A549 (cell line): Measurements from ENCODE around the gene PILRB.

Experiments
- EP300 ChIP-seq, 2 experiments: fragments of >200 bp; sonication (Bioruptor Twin); formaldehyde crosslinking; IDR thresholded peaks; 2 replicates in 1 of 2; 3 replicates in 1 of 2; pipeline ENCODE4 v1.6.1; 2016 to 2017
- TF ChIP-seq, protein P1 (sequence below): fragments of >200 bp; sonication (Bioruptor Twin); formaldehyde crosslinking; IDR thresholded peaks from 3 replicates; pipeline ENCODE4 v1.5.1; 2016
- TF ChIP-seq, protein P2 (sequence below): fragments of 200-600 bp; sonication (generic); IDR thresholded peaks from 2 replicates; pipeline ENCODE4 v1.6.1; 2016; ENCODE audit warnings: antibody characterized with exemption, mild to moderate bottlenecking, moderate library complexity

DNA sequence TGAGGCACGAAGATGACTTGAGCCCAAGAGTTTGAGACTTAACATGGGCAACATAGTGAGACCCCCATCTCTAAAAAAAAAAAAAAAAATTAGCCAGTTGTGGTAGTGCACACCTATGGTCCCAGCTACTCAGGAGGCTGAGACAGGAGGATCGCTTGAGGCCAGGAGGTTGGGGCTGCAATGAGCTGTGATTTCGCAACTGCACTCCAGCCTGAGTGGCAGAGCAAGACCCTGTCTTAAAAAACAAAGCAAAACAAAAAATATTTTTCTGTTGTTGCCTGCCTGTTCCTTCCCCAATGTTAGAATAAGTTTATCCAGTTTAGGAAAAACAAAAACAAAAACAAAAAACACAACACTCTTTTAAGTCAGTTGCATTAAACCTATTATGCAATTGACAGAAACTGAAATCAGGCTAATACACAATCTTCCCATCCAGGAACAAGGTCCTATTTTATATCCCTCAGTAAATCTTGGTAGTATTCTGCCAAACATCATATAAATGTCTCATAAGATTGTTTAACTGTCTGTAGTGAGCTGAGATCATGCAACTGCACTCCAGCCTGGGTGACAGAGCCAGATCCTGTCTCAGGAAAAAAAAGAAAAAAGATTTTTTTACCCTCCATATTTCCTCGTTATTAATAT, 20.3 kb downstream of the PILRB start:
- TF ChIP-seq, protein P1, sequence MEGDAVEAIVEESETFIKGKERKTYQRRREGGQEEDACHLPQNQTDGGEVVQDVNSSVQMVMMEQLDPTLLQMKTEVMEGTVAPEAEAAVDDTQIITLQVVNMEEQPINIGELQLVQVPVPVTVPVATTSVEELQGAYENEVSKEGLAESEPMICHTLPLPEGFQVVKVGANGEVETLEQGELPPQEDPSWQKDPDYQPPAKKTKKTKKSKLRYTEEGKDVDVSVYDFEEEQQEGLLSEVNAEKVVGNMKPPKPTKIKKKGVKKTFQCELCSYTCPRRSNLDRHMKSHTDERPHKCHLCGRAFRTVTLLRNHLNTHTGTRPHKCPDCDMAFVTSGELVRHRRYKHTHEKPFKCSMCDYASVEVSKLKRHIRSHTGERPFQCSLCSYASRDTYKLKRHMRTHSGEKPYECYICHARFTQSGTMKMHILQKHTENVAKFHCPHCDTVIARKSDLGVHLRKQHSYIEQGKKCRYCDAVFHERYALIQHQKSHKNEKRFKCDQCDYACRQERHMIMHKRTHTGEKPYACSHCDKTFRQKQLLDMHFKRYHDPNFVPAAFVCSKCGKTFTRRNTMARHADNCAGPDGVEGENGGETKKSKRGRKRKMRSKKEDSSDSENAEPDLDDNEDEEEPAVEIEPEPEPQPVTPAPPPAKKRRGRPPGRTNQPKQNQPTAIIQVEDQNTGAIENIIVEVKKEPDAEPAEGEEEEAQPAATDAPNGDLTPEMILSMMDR: no peak
- TF ChIP-seq, protein P2, sequence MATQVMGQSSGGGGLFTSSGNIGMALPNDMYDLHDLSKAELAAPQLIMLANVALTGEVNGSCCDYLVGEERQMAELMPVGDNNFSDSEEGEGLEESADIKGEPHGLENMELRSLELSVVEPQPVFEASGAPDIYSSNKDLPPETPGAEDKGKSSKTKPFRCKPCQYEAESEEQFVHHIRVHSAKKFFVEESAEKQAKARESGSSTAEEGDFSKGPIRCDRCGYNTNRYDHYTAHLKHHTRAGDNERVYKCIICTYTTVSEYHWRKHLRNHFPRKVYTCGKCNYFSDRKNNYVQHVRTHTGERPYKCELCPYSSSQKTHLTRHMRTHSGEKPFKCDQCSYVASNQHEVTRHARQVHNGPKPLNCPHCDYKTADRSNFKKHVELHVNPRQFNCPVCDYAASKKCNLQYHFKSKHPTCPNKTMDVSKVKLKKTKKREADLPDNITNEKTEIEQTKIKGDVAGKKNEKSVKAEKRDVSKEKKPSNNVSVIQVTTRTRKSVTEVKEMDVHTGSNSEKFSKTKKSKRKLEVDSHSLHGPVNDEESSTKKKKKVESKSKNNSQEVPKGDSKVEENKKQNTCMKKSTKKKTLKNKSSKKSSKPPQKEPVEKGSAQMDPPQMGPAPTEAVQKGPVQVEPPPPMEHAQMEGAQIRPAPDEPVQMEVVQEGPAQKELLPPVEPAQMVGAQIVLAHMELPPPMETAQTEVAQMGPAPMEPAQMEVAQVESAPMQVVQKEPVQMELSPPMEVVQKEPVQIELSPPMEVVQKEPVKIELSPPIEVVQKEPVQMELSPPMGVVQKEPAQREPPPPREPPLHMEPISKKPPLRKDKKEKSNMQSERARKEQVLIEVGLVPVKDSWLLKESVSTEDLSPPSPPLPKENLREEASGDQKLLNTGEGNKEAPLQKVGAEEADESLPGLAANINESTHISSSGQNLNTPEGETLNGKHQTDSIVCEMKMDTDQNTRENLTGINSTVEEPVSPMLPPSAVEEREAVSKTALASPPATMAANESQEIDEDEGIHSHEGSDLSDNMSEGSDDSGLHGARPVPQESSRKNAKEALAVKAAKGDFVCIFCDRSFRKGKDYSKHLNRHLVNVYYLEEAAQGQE: no peak
- TF ChIP-seq EP300 (IDR thresholded peaks at IDR 0.05): no peak
